HG03066 (cell line): ENCODE measurements around the gene UGDH.
A peak's percentile ranks its signal among the peaks of the same experiment; 100 is the strongest.
"Not testable (repeated sequence)": the region's sequence is repeated elsewhere in the genome, so short reads cannot be mapped to it uniquely, and the experiment has no call there.

Experiments used
- ATAC-seq: cut with Tn5 transposase; IDR thresholded peaks from one replicate; pipeline ENCODE4 v1.9.1; 2021; ENCODE audit warnings: low read depth; ENCODE audit not compliant: unreplicated experiment

UGDH gene

DNA sequence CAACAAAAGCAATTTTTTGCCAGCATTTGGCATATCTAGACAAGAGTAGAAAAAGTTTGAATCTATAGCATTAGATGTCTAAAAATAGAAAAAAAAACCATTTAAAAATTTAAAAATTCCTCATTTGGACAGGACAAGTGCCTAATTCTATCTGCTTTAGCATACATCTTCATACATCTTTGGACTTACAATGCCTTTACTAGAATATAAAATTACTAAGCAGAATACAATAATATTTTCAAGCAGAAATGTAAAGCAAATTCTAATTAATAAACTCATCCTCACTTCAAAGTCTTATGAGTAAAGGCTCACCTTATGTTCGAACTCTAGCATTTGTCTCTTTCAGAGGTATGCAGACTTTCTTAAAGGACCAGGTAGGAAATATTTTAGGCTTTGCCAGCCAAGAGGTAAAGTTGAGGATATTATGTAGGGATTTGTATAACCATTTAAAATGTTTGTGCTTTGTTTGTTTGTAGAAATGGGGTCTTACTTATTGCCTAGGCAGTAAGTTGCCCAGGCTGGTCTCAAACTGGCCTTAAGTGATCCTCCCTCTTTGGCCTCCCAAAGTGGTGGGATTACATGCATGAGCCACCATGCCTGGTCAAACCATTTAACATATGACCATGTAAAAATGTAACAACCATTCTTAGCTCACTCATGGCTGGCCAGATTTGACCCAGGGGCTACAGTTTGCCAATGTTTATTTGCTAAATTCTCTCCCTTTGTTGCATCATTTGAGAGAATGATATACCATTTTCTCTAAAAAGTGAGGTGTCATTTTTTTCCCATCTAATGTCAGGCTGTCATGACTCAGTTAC is 29.1 kb downstream of the UGDH start:
- ATAC-seq, result no peak

- no peak for ATAC-seq
Measured at GRCh38 chr4:39495446-39496213, 31.6 kb downstream of the UGDH start.

GRCh38 chr4:39494354-39494753 is 32.9 kb downstream of the UGDH start:
- no peak for ATAC-seq

DNA sequence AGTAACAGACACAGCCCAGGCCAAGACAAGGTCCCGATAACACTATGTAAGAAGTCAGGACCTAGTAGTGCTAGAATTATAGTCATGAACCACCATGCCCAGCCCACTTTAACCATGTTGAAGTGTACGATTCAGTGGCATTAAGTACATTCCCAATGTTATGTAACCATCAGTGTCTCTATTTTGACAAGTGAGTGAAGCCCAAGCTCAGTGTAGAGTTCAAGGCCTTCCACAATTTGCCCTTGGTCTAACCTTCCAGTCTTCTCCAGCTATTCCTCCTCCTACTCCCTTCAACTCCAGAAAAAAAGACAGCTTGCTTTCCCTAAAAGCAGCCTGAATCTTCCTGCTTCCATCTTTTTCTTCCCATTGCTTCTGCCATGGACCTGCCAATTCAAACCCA is 36.9 kb downstream of the UGDH start:
- ATAC-seq, result no peak

DNA sequence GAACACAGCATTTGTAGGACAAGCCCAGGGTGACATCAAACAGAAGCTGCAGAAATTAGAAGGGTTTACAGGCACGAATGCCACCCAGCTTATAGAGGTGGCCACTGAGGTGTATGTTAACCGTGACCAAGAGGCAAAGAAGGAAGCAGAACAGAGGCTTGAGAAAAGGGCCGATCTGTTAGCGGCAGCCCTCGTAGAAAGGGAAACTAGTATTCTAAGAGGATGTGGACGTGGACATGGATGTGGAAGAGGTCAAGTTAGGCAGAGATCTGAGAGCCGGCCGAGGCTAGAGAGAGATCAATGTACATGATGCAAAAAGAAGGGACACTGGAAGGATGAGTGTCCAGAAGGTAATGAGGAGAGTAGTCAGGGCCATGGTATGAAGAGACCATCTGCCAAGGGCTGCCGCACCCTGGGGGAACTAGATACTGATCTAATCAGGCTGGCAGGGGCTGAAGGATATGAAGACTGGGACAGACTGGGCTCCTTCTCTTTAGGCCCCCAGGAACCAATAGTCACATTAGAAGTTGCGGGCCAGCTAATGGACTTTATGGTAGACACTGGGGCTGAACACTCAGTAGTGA is 40.9 kb downstream of the UGDH start:
- ATAC-seq, result no peak

DNA sequence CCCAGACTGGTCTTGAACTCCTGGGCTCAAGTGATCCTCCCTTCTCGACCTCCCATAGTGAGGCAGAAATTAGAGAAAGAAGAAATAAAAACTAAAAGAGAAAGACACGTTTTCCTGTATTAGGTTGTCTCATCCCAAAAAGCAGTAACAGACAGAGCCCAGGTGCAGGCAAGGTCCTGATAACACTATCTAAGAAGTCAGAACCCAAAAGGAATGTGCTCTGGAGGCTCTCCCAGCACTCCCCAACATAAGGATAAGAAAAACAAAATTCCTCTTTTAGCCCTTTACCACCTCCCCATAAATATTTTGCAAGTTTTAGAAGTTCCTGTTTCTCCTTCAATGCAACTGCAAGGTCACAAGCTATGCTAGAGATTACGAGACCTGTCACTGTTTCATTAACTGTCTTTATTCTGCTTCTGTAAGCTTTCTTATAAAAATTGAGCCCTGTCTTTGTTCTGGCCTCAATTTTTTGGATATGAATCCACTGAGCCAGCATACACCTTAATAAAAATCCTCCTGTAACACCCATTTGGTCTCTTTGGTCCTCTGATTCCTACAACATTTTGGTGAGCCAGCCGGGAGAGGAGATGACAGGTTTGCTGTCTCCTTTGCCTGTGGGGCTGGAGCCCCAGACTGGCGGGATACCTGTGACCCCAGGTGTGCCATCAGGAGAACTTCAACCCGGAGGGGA is 42.5 kb downstream of the UGDH start:
- ATAC-seq, result no peak

- ATAC-seq, result no peak
Measured at GRCh38 chr4:39480902-39481695, 46.1 kb downstream of the UGDH start.

GRCh38 chr4:39480251-39480650 is 47.0 kb downstream of the UGDH start:
- ATAC-seq, result no peak

DNA sequence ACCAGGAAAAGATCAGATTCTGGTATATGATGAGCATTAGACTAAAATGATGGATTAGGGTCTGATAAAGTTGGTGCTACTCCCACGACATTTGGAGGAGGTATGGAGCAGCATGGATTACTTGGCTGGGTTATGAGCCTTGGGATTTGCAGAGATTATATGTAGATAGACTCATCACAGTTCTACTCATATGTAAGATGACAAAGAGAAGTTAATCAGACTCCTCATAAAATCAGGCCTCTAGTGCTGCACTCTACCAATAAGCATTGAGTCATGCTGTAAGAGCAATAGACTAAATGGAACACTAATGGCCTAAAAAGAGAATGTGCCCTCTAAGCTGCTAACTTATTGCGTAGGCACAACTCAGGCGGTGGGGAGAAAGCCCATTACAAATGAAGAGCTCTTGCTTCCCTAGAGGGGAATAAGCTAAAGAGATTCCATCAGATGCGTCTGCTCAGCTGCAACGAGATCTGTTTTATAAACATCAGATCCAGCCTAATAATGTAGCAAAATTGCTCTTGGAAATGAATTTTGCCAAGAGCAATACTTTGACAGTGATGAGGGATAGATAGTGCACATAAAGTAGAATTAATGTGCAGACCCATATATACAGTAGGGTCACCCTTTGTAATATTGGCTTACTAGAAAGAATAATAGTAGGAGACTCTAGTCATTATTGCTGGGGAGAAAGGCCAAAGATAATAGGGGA is 50.9 kb downstream of the UGDH start:
- ATAC-seq, result no peak

- ATAC-seq, result no peak
Measured at GRCh38 chr4:39472396-39472795, 54.8 kb downstream of the UGDH start.

GRCh38 chr4:39470402-39470801 is 56.8 kb downstream of the UGDH start:
- no peak for ATAC-seq

DNA sequence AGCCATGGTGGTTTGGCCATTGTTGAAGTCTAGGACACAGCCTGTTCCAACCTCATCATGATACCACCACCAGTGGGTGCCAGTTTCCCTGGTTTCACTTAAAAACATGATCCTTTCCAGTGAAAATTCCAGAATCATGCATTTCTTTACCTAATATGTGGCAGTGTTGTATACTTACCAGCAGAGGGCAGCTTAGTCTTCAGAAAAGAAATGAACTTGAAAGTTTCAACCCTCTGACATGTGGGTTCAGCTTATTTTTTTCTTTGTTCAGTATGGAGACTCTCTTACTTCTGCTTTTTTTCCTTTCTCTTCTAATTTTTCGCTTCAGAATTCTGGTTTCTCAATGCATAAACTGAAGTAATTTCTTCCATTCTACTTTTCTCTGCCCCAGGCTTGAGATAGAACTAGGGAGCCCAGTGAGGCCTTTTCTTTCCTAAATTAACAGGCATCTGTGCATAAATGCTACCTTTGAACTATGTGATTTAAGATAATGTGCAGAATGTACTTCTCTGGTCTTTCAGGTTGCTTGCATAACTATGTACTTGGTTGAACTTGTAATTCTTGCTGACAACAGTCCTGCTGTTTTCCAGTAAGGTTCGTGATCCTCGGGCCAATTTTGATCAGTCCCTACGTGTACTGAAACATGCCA is 57.7 kb downstream of the UGDH start:
- peak; percentile 76 for ATAC-seq

GRCh38 chr4:39467464-39467863 is 59.8 kb downstream of the UGDH start:
- ATAC-seq, result no peak

DNA sequence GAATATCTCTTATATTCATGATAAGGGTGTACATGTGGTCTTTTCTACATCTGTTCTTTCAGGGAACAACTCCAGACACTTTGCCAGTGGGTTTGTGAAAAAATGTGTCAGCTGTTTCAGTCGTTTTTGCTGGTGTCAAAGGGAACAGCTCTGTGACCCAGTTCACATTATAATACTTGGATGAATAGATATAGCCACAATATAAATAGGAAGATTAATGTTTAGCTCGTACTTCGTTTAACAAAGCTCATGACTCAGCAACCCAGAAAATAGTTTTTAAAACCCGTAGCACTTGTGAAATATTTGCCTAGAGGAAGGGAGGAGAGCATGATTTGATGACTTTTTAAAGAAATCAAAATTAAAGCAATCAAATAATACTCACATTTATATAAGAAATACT is 60.5 kb downstream of the UGDH start:
- no peak for ATAC-seq

GRCh38 chr4:39464886-39465501 is 62.2 kb downstream of the UGDH start:
- ATAC-seq, result no peak

DNA sequence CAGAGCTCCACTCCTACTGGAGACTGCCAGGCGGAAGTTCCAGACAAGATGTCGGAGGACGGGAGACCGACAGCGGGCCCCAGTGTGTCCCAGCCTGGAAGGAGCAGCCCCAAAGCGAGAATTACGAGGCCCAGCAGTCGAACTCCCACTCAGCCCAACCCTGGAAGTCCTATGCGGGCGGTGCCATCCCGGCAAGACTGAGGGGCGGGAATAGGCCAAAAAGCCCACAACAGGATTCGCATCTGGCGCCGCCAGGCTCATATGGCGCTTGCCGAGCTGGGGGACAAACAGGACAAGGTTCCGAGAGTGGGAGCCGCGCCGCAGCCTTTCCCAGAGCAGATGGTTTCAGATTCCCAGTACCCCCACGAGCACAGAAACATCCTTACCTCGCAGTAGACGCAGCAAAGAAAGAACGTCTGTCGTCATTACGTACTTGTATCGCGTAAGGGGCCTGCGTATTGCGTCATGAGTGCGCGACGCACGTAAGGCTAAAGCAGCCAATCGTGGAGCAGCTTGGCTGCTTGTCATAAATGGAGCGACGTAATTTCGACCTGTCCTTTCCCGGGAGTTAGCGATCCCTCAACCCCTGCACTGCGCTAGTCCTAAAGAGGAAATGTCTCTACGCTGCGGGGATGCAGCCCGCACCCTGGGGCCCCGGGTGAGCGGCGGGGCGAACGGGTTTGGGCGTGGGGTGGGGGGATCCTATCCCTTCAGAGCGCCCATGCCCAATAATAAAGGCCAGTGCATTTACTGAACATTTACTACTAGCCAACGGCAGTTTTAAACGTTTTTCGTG is 68.5 kb downstream of the UGDH start, which contains the start of the genes LIAS and RPL9:
TSS of gene LIAS (plus strand) at position 552 of the 796 bp plus-strand sequence. CDS start at position 614, 62 bp downstream.
TSS of gene RPL9 (minus strand) at position 418 of the 796 bp plus-strand sequence. CDS start 483 bp downstream, outside the sequence.
- ATAC-seq, result peak; percentile 89

- ATAC-seq, result not testable (repeated sequence)
Measured at GRCh38 chr4:39458161-39458504, 69.1 kb downstream of the UGDH start.
